Uterus (tissue), 2 donors: Measurements from ENCODE around the gene EIF5.

Experiments
- CTCF ChIP-seq, 4 experiments: fragments of 200-600 bp in 2 of 4; fragments of 450-650 bp in 2 of 4; sonication (generic) in 2 of 4; IDR thresholded peaks; one replicate each; pipeline ENCODE4 v1.5.1; 2016 to 2019; ENCODE audit warnings: antibody characterized with exemption in 4 of 4, mild to moderate bottlenecking in 2 of 4, moderate library complexity in 1 of 4
- POLR2A ChIP-seq, 2 donors: fragments of 450-650 bp; IDR thresholded peaks; one replicate each; pipeline ENCODE4 v1.6.1; 2016; ENCODE audit warnings: antibody characterized with exemption in 2 of 2, mild to moderate bottlenecking in 1 of 2, moderate library complexity in 1 of 2

- no peak for TF ChIP-seq CTCF (IDR thresholded peaks at IDR 0.05)
- TF ChIP-seq POLR2A (IDR thresholded peaks at IDR 0.05), result no peak
Observed at GRCh38 chr14:103392106-103392505, 58.1 kb downstream of the EIF5 start.
